ENCODE data around the gene OR51B5.
"Not testable (repeated sequence)": the region's sequence is repeated elsewhere in the genome, so short reads cannot be mapped to it uniquely, and the experiment has no call there.

Gene OR51B5

GRCh38 chr11:5335170-5335569 is 8.2 kb downstream of the OR51B5 start:
- DNase-seq = no peak

- DNase-seq = no peak
Measured at GRCh38 chr11:5324197-5324596, 19.1 kb downstream of the OR51B5 start, which contains the start of gene OR51B2. Gene OR51B2 (minus strand): TSS chr11:5324297. CDS start chr11:5324297, 0 bp downstream.

- DNase-seq = no peak
Measured at GRCh38 chr11:5317292-5317691, 26.0 kb downstream of the OR51B5 start.

GRCh38 chr11:5313326-5314023 is 29.8 kb downstream of the OR51B5 start:
- not testable (repeated sequence) for DNase-seq

- DNase-seq = no peak
Measured at GRCh38 chr11:5310423-5310822, 32.9 kb downstream of the OR51B5 start.

GRCh38 chr11:5307256-5308019 is 35.9 kb downstream of the OR51B5 start:
- DNase-seq = no peak

GRCh38 chr11:5304046-5304445 is 39.3 kb downstream of the OR51B5 start:
- no peak for DNase-seq

- DNase-seq = no peak
Measured at GRCh38 chr11:5303626-5304025, 39.7 kb downstream of the OR51B5 start.

- no peak for DNase-seq
Measured at GRCh38 chr11:5301846-5302245, 41.5 kb downstream of the OR51B5 start, which contains the start of gene OR51B4. Gene OR51B4 (minus strand): TSS chr11:5301946. CDS start chr11:5301946, 0 bp downstream.

- no peak for DNase-seq
Measured at GRCh38 chr11:5300251-5300650, 43.1 kb downstream of the OR51B5 start.

- DNase-seq = no peak
Measured at GRCh38 chr11:5298451-5298850, 44.9 kb downstream of the OR51B5 start.

- no peak for DNase-seq
Measured at GRCh38 chr11:5297721-5298323, 45.5 kb downstream of the OR51B5 start.

- DNase-seq = not testable (repeated sequence)
Measured at GRCh38 chr11:5294342-5294995, 48.9 kb downstream of the OR51B5 start.

- DNase-seq = no peak
Measured at GRCh38 chr11:5293028-5293427, 50.3 kb downstream of the OR51B5 start.
